GM12892 (cell line): ENCODE results near the gene RHOT2.

Source experiments
- POLR2A ChIP-seq: IDR thresholded peaks from 2 replicates; pipeline ENCODE4 v1.6.1; 2011; ENCODE audit warnings: low read depth, low read length, control low read depth
- POLR2AphosphoS5 ChIP-seq: IDR thresholded peaks from 2 replicates; pipeline ENCODE4 v1.6.1; 2011; ENCODE audit warnings: low read depth, low read length, control low read depth
- TAF1 ChIP-seq: IDR thresholded peaks from 2 replicates; pipeline ENCODE4 v1.6.1; 2011; ENCODE audit warnings: low read depth, mild to moderate bottlenecking, control low read depth, low read length, borderline replicate concordance

GRCh38 chr16:646679-647172 lies 21.2 kb upstream of the RHOT2 start:
- TF ChIP-seq POLR2A (no peak), TAF1 (no peak), POLR2AphosphoS5 (no peak)
